ENCODE measurements around the gene TSPAN18.

TSPAN18 gene

DNA sequence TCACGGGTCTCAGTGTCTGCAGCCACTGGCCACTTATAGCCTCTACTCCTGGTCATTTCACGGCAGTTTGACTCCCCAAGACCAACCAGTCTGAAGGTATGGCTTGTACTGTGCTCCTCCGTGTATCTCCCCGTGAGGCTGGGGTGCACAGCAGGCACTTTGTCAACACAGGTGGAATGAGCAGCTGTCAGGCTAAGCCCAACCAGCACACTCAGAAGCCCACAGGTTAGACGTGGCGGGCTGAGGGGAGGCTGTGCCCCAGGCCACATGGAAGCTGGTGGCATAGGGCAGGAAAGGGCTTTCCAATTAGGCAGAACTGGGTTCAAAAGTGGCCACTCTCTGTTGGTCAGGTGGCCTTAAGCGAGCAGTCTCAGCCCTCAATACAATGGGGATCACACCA lies 216.9 kb downstream of the TSPAN18 start:
- Histone ChIP-seq H3K23ac (ENCODE audit: low read length in 2 of 2) (no peak overlapping the region), H2AFZ (ENCODE audit: low read depth, low read length) (no peak overlapping the region), H3K14ac (ENCODE audit: low read length in 2 of 2) (no peak overlapping the region), H2BK12ac (ENCODE audit: low read length in 2 of 2) (no peak overlapping the region), H4K91ac (ENCODE audit: low read length) (no peak overlapping the region), H3K4me2 (ENCODE audit: low read length, poor library complexity, severe bottlenecking) (no peak overlapping the region), H2BK15ac (ENCODE audit: low read depth, poor library complexity, severe bottlenecking) (no peak overlapping the region), H3K36me3 (ENCODE audit: control insufficient read depth in 1 of 2, insufficient read depth in 2 of 2, low read depth in 1 of 2, low read length in 2 of 2) (peaks cover 21 to 29% of the 10 kb centered on the region in 2 experiments), H3K27ac (ENCODE audit: low read length, poor library complexity, severe bottlenecking) (no peak overlapping the region), H2BK5ac (ENCODE audit: low read depth, low read length, poor library complexity, severe bottlenecking) (no peak overlapping the region), H3K4ac (ENCODE audit: low read depth in 1 of 2, low read length in 2 of 2) (no peak overlapping the region), H2AK5ac (ENCODE audit: low read length, severe bottlenecking) (no peak overlapping the region), H3K18ac (ENCODE audit: low read depth in 1 of 2, low read length in 2 of 2) (no peak overlapping the region), H3K4me3 (ENCODE audit: insufficient read depth in 1 of 2, low read depth in 1 of 2, low read length in 2 of 2) (no peak overlapping the region), H3K9ac (ENCODE audit: low read length) (no peak overlapping the region), H3K9me3 (ENCODE audit: control insufficient read depth, low read length) (no peaks in the 10 kb centered on the region), H3K79me1 (replicated peaks; ENCODE audit: low read length, poor library complexity, severe bottlenecking) (peaks cover 30% of the 10 kb centered on the region), H3K27me3 (ENCODE audit: control insufficient read depth in 1 of 2, insufficient read depth in 1 of 2, low read length in 2 of 2) (no peaks in the 10 kb centered on the region), H3K4me1 (ENCODE audit: control insufficient read depth, insufficient read depth, low read depth, low read length) (peaks cover 27% of the 10 kb centered on the region), H2BK120ac (ENCODE audit: low read depth, low read length) (no peak overlapping the region), H4K8ac (ENCODE audit: low read length) (peak overlapping the region; percentile 32)
- DNase-seq: no peak
- WGBS: 80% methylated on average over 7 of the region's 7 CpGs

DNA sequence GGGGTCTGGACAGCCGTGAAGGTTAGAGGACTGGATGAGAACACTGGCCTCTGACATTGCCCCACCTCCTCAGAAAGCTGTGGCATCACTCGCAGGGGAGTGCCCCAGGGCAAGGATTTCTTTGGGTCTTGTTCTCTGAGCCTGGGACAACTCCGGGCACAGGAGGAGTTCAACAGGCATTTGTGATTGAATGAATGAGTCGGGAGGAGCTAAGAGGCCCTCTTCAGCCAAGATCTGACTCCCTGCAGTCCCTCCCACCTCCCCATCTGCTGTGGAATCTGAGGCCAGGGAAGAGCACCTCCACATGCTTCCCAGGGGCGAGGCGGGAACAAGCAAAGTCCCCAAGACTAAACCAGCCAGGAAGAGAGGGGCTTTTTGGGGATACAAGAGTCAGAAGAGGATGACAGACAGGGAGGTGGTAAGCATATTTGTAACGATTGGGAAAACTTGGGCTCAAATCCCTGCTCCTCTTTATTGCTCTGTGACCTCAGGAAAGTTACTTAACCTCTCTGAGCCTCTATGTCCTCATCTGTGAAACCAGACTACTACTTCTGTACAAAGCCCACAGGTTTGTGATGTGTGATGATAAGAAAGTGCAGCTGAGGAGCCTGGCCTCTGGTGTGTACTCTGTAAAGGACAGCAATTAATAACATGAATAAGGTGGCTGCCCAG lies 217.6 kb downstream of the TSPAN18 start:
- H2BK12ac ChIP-seq (ENCODE audit: low read length in 2 of 2): no peak overlapping the region

DNA sequence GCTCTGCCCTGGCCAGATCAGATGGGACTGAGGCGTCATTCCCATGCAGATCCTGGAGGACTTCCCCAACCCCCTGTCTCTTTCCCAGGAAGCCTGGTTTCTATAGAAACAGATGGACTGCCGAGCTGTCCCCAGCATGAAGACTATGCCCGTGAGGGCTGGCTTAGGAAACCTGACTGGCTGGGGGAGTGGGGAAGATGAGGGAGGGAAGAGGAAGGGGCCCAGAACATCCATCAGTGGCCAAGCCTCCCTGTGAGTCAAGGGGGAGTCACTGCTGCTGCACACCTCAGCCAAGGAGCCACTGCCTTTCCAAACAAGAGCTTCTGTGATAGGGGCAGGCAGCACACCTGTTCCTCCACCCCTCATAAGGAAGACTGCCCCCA lies 218.1 kb downstream of the TSPAN18 start:
- H3K27ac ChIP-seq (ENCODE audit: low read length, poor library complexity, severe bottlenecking): no peak overlapping the region
- peaks cover 34% of the 10 kb centered on the region for H3K79me1 ChIP-seq (replicated peaks; ENCODE audit: low read length, poor library complexity, severe bottlenecking)
- WGBS: 63% methylated on average over 3 of the region's 3 CpGs
- peaks cover 20 to 29% of the 10 kb centered on the region in 2 experiments for H3K36me3 ChIP-seq (ENCODE audit: control insufficient read depth in 1 of 2, insufficient read depth in 2 of 2, low read depth in 1 of 2, low read length in 2 of 2)
- no peaks in the 10 kb centered on the region for H3K27me3 ChIP-seq (ENCODE audit: control insufficient read depth in 1 of 2, insufficient read depth in 1 of 2, low read length in 2 of 2)
- no peak for DNase-seq
- no peak overlapping the region for H3K14ac ChIP-seq (ENCODE audit: low read length in 2 of 2)
- no peak overlapping the region for H4K8ac ChIP-seq (ENCODE audit: low read length)
- H2BK12ac ChIP-seq (ENCODE audit: low read length in 2 of 2): no peak overlapping the region
- no peak overlapping the region for H3K9ac ChIP-seq (ENCODE audit: low read length)
- no peak overlapping the region for H2AFZ ChIP-seq (ENCODE audit: low read depth, low read length)
- no peak overlapping the region for H4K91ac ChIP-seq (ENCODE audit: low read length)
- H3K9me3 ChIP-seq (ENCODE audit: control insufficient read depth, low read length): no peaks in the 10 kb centered on the region
- H3K18ac ChIP-seq (ENCODE audit: low read depth in 1 of 2, low read length in 2 of 2): peak overlapping the region in 1 of 2 experiments; percentile 3
- no peak overlapping the region for H2BK120ac ChIP-seq (ENCODE audit: low read depth, low read length)
- H2AK5ac ChIP-seq (ENCODE audit: low read length, severe bottlenecking): no peak overlapping the region
- H3K4ac ChIP-seq (ENCODE audit: low read depth in 1 of 2, low read length in 2 of 2): peak overlapping the region in 1 of 2 experiments; percentile 24
- no peak overlapping the region for H3K4me3 ChIP-seq (ENCODE audit: insufficient read depth in 1 of 2, low read depth in 1 of 2, low read length in 2 of 2)
- no peak overlapping the region for H2BK15ac ChIP-seq (ENCODE audit: low read depth, poor library complexity, severe bottlenecking)
- H3K4me1 ChIP-seq (ENCODE audit: control insufficient read depth, insufficient read depth, low read depth, low read length): peaks cover 31% of the 10 kb centered on the region
- H3K23ac ChIP-seq (ENCODE audit: low read length in 2 of 2): peak overlapping the region in 1 of 2 experiments; percentile 14
- no peak overlapping the region for H3K4me2 ChIP-seq (ENCODE audit: low read length, poor library complexity, severe bottlenecking)
- H2BK5ac ChIP-seq (ENCODE audit: low read depth, low read length, poor library complexity, severe bottlenecking): no peak overlapping the region

More for the DNA sequence above, 217.6 kb downstream of the TSPAN18 start:
- Histone ChIP-seq H3K4ac (ENCODE audit: low read depth in 1 of 2, low read length in 2 of 2) (no peak overlapping the region), H2BK15ac (ENCODE audit: low read depth, poor library complexity, severe bottlenecking) (no peak overlapping the region), H2BK5ac (ENCODE audit: low read depth, low read length, poor library complexity, severe bottlenecking) (no peak overlapping the region), H3K79me1 (replicated peaks; ENCODE audit: low read length, poor library complexity, severe bottlenecking) (peaks cover 33% of the 10 kb centered on the region), H3K14ac (ENCODE audit: low read length in 2 of 2) (no peak overlapping the region), H3K4me2 (ENCODE audit: low read length, poor library complexity, severe bottlenecking) (no peak overlapping the region), H3K23ac (ENCODE audit: low read length in 2 of 2) (no peak overlapping the region), H3K4me1 (ENCODE audit: control insufficient read depth, insufficient read depth, low read depth, low read length) (peaks cover 30% of the 10 kb centered on the region), H3K27ac (ENCODE audit: low read length, poor library complexity, severe bottlenecking) (no peak overlapping the region), H3K18ac (ENCODE audit: low read depth in 1 of 2, low read length in 2 of 2) (peak overlapping the region in 1 of 2 experiments; percentile 3), H4K8ac (ENCODE audit: low read length) (no peak overlapping the region), H3K36me3 (ENCODE audit: control insufficient read depth in 1 of 2, insufficient read depth in 2 of 2, low read depth in 1 of 2, low read length in 2 of 2) (peaks cover 21 to 29% of the 10 kb centered on the region in 2 experiments), H2AK5ac (ENCODE audit: low read length, severe bottlenecking) (no peak overlapping the region), H4K91ac (ENCODE audit: low read length) (no peak overlapping the region), H2BK120ac (ENCODE audit: low read depth, low read length) (no peak overlapping the region), H3K27me3 (ENCODE audit: control insufficient read depth in 1 of 2, insufficient read depth in 1 of 2, low read length in 2 of 2) (no peaks in the 10 kb centered on the region), H2AFZ (ENCODE audit: low read depth, low read length) (no peak overlapping the region), H3K4me3 (ENCODE audit: insufficient read depth in 1 of 2, low read depth in 1 of 2, low read length in 2 of 2) (no peak overlapping the region), H3K9ac (ENCODE audit: low read length) (no peak overlapping the region), H3K9me3 (ENCODE audit: control insufficient read depth, low read length) (no peaks in the 10 kb centered on the region)
- DNase-seq: no peak
- WGBS: 77% methylated on average over 4 of the region's 7 CpGs

- Histone ChIP-seq H2AK5ac (ENCODE audit: low read length, severe bottlenecking) (no peak overlapping the region), H3K4ac (ENCODE audit: low read depth in 1 of 2, low read length in 2 of 2) (no peak overlapping the region), H3K79me1 (replicated peaks; ENCODE audit: low read length, poor library complexity, severe bottlenecking) (peaks cover 34% of the 10 kb centered on the region), H3K23ac (ENCODE audit: low read length in 2 of 2) (no peak overlapping the region), H3K4me1 (ENCODE audit: control insufficient read depth, insufficient read depth, low read depth, low read length) (peaks cover 32% of the 10 kb centered on the region), H2BK12ac (ENCODE audit: low read length in 2 of 2) (no peak overlapping the region), H3K14ac (ENCODE audit: low read length in 2 of 2) (no peak overlapping the region), H3K9ac (ENCODE audit: low read length) (peak overlapping the region; percentile 77), H4K91ac (ENCODE audit: low read length) (no peak overlapping the region), H3K4me2 (ENCODE audit: low read length, poor library complexity, severe bottlenecking) (no peak overlapping the region), H2BK120ac (ENCODE audit: low read depth, low read length) (no peak overlapping the region), H3K18ac (ENCODE audit: low read depth in 1 of 2, low read length in 2 of 2) (no peak overlapping the region), H4K8ac (ENCODE audit: low read length) (peak overlapping the region; percentile 33), H3K9me3 (ENCODE audit: control insufficient read depth, low read length) (no peaks in the 10 kb centered on the region), H3K4me3 (ENCODE audit: insufficient read depth in 1 of 2, low read depth in 1 of 2, low read length in 2 of 2) (peak overlapping the region in 1 of 2 experiments; percentile 40), H2BK15ac (ENCODE audit: low read depth, poor library complexity, severe bottlenecking) (no peak overlapping the region), H3K27ac (ENCODE audit: low read length, poor library complexity, severe bottlenecking) (no peak overlapping the region), H2BK5ac (ENCODE audit: low read depth, low read length, poor library complexity, severe bottlenecking) (no peak overlapping the region), H2AFZ (ENCODE audit: low read depth, low read length) (no peak overlapping the region), H3K27me3 (ENCODE audit: control insufficient read depth in 1 of 2, insufficient read depth in 1 of 2, low read length in 2 of 2) (no peaks in the 10 kb centered on the region), H3K36me3 (ENCODE audit: control insufficient read depth in 1 of 2, insufficient read depth in 2 of 2, low read depth in 1 of 2, low read length in 2 of 2) (peaks cover 17 to 25% of the 10 kb centered on the region in 2 experiments)
- WGBS: 92% methylated on average over 11 of the region's 11 CpGs
- DNase-seq: no peak
These were observed 218.9 kb downstream of the TSPAN18 start for GRCh38 chr11:44945666-44946065.

Data from mesenchymal stem cell (in vitro differentiated cells and primary cell).